SK-N-SH (cell line): ENCODE data around the gene SORCS3. TPM values are rescaled to one million over a fixed set of nuclear protein-coding genes. Genes with fewer than 3 reads are reported as not detected.

Source experiments
- CTCF ChIA-PET: fragments of 300-600, 350-600 bp; formaldehyde crosslinking; extraction: SDS; loops from one replicate; lab custom pipeline; 2021; lab: Yijun Ruan, JAX
- POLR2A ChIA-PET: fragments of 350-600 bp; sonication (Branson Sonifier 250); formaldehyde crosslinking; extraction: SDS; loops from one replicate; lab custom pipeline; 2020; ENCODE audit warnings: antibody characterized with exemption, inconsistent platforms; lab: Yijun Ruan, JAX
- DNase-seq: peaks from one replicate; pipeline ENCODE4 v3.0.0; 2012
- H2AFZ ChIP-seq: fragments of 200-600 bp; sonication (generic); 2 replicates; pipeline ENCODE4 v1.8.1; 2016; ENCODE audit warnings: antibody characterized with exemption, mild to moderate bottlenecking, low read depth
- H3F3A ChIP-seq: fragments of 200-600 bp; sonication (generic); replicated peaks from 2 replicates; pipeline ENCODE3; 2016; ENCODE audit warnings: antibody characterized with exemption, mild to moderate bottlenecking; ENCODE audit not compliant: insufficient read depth
- H3K27ac ChIP-seq, 2 experiments: fragments of 200-500 bp in 1 of 2; fragments of 200-600 bp in 1 of 2; sonication (Bioruptor generic) in 1 of 2; sonication (generic), shearing (Covaris generic) in 1 of 2; 2 replicates each; pipeline versions ENCODE4 v1.5.1 to v1.6.1; 2014 to 2016; ENCODE audit warnings: low read depth in 2 of 2, inconsistent platforms in 1 of 2, low read length in 1 of 2, mild to moderate bottlenecking in 1 of 2, mixed read lengths in 1 of 2
- H3K27me3 ChIP-seq: fragments of 200-600 bp; sonication (generic), shearing (Covaris generic); 2 replicates; pipeline ENCODE4 v1.6.1; 2016; ENCODE audit warnings: mixed run types; ENCODE audit not compliant: insufficient read depth
- H3K36me3 ChIP-seq, 2 experiments: fragments of 200-500 bp in 1 of 2; fragments of 200-600 bp in 1 of 2; sonication (Bioruptor generic) in 1 of 2; sonication (generic) in 1 of 2; replicated peaks in 1 of 2; 2 replicates each; pipeline versions ENCODE3 to v1.5.1; 2014 to 2016; ENCODE audit warnings: low read length in 1 of 2, mild to moderate bottlenecking in 1 of 2; ENCODE audit not compliant: insufficient read depth in 2 of 2, control insufficient read depth in 1 of 2
- H3K4me1 ChIP-seq, 2 experiments: fragments of 200-500 bp in 1 of 2; fragments of 200-600 bp in 1 of 2; sonication (Bioruptor generic) in 1 of 2; sonication (generic), shearing (Covaris generic) in 1 of 2; 2 replicates each; pipeline versions ENCODE4 v1.5.1 to v1.6.1; 2014 to 2016; ENCODE audit warnings: low read depth in 1 of 2, low read length in 1 of 2, mixed run types in 1 of 2; ENCODE audit not compliant: insufficient read depth in 2 of 2, control insufficient read depth in 1 of 2
- H3K4me2 ChIP-seq: fragments of 200-600 bp; sonication (generic), shearing (Covaris generic); 2 replicates; pipeline ENCODE4 v1.6.1; 2017; ENCODE audit warnings: mixed run types
- H3K4me3 ChIP-seq, 2 experiments: fragments of 200-500 bp in 1 of 2; fragments of 200-600 bp in 1 of 2; sonication (Bioruptor generic) in 1 of 2; sonication (generic), shearing (Covaris generic) in 1 of 2; 2 replicates each; pipeline versions ENCODE4 v1.5.1 to v1.8.1; 2014 to 2016; ENCODE audit warnings: low read depth in 2 of 2, inconsistent platforms in 1 of 2, low read length in 1 of 2, mild to moderate bottlenecking in 1 of 2, mixed read lengths in 1 of 2, moderate library complexity in 1 of 2
- H3K79me2 ChIP-seq: fragments of 200-600 bp; sonication (generic); 2 replicates; pipeline ENCODE4 v1.8.1; 2017; ENCODE audit warnings: mild to moderate bottlenecking; ENCODE audit not compliant: insufficient read depth
- H3K9ac ChIP-seq: fragments of 200-600 bp; sonication (generic); 2 replicates; pipeline ENCODE4 v1.6.1; 2017; ENCODE audit warnings: mixed run types
- H3K9me2 ChIP-seq: fragments of 200-600 bp; sonication (generic); 2 replicates; pipeline ENCODE4 v1.6.1; 2017; ENCODE audit warnings: mixed run types
- H3K9me3 ChIP-seq: fragments of 200-600 bp; sonication (generic); 2 replicates; pipeline ENCODE4 v1.6.1; 2017; ENCODE audit warnings: mixed run types, mild to moderate bottlenecking, moderate library complexity
- H4K20me1 ChIP-seq: fragments of 200-600 bp; sonication (generic); 2 replicates; pipeline ENCODE4 v1.6.1; 2017; ENCODE audit warnings: mild to moderate bottlenecking, mixed run types; ENCODE audit not compliant: insufficient read depth
- CHD2 ChIP-seq: fragments of 150-350 bp; IDR thresholded peaks from 2 replicates; pipeline ENCODE4 v1.6.1; 2018; ENCODE audit warnings: low read length; ENCODE audit not compliant: partially characterized antibody
- CTCF ChIP-seq: fragments of 200-600 bp; sonication (generic); IDR thresholded peaks from 2 replicates; pipeline ENCODE4 v1.6.1; 2017; ENCODE audit warnings: antibody characterized with exemption, mild to moderate bottlenecking, moderate library complexity
- EP300 ChIP-seq, 2 experiments: IDR thresholded peaks; 2 replicates each; pipeline versions ENCODE4 v1.4.0 to v1.6.1; 2012; ENCODE audit warnings: borderline replicate concordance in 1 of 2, low read depth in 1 of 2, low read length in 1 of 2
- FOXM1 ChIP-seq: IDR thresholded peaks from 2 replicates; pipeline ENCODE4 v1.4.0; 2012; ENCODE audit warnings: low read depth, mild to moderate bottlenecking
- JUND ChIP-seq: IDR thresholded peaks from 2 replicates; pipeline ENCODE4 v1.4.0; 2012
- MEF2A ChIP-seq: IDR thresholded peaks from 2 replicates; pipeline ENCODE4 v1.4.0; 2012; ENCODE audit warnings: low read depth, borderline replicate concordance
- NRF1 ChIP-seq: IDR thresholded peaks from 2 replicates; pipeline ENCODE4 v1.6.1; 2012; ENCODE audit warnings: low read depth, mild to moderate bottlenecking, low read length
- RAD21 ChIP-seq: IDR thresholded peaks from 2 replicates; pipeline ENCODE4 v1.6.1; 2012; ENCODE audit warnings: mild to moderate bottlenecking, low read length
- REST ChIP-seq: IDR thresholded peaks from 2 replicates; pipeline ENCODE4 v1.6.1; 2012; ENCODE audit warnings: mild to moderate bottlenecking, low read depth, low read length, moderate library complexity
- RFX5 ChIP-seq: IDR thresholded peaks from 2 replicates; pipeline ENCODE4 v1.6.1; 2012; ENCODE audit warnings: mild to moderate bottlenecking, improper control_type of control experiment, low read length
- SMC3 ChIP-seq: IDR thresholded peaks from 2 replicates; pipeline ENCODE4 v1.6.1; 2012; ENCODE audit warnings: low read depth, low read length, improper control_type of control experiment
- TAF1 ChIP-seq: IDR thresholded peaks from 2 replicates; pipeline ENCODE4 v1.6.1; 2012; ENCODE audit warnings: low read depth, mild to moderate bottlenecking, low read length, moderate library complexity, borderline replicate concordance
- TEAD4 ChIP-seq: IDR thresholded peaks from 2 replicates; pipeline ENCODE4 v1.4.0; 2012; ENCODE audit warnings: mild to moderate bottlenecking, borderline replicate concordance; ENCODE audit not compliant: insufficient read depth
- WGBS: methylation state at CpG from one replicate; pipeline ENCODE4 v1.1.6; 2017; ENCODE audit warnings: low lambda C conversion rate; 5-methylcytosine and 5-hydroxymethylcytosine counted together
- polyA plus RNA-seq, 3 experiments: library from polyadenylated mRNA; depleted of rRNA; stranded (reverse); fragments of >200 nt; gene quantifications; 2 replicates each; pipeline ENCODE4 v1.2.3, GENCODE V29; 2012

Gene SORCS3
- polyA plus RNA-seq, 1 of the 3 experiments (the other 2 are of a cell fraction): not detected

DNA sequence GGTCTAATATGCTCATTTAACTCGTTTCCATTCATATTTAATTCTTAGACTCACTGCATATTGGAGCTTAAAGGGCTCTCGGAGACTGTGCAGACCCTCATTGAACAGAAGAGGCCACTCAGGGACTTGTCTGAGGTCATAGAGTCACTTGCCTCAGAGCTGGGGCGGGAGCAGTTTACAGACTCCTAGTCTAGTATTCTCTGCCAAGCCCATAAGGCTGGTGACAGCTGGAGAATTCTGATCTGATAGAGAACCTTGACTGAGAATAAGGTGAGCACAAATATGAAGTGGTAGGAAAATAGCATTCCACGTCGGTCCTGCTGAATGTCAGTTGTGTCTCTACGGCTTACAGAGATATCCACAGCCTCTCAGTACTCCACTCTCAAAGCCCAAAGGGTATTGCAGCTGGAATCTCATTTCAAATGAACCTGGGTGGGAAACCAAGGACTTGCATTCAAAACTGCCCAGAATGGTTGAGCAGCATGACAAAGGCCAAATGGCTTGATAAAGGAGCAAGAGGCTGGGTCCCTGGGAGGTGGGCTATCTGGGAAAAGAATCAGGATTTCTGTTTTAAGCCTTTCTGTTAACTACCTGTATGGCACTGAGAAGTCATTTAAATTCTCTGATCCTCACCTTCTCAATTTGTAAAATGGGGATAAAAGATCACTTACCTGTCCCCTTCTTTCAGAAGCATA is 283.2 kb downstream of the SORCS3 start:
- H2AFZ ChIP-seq: no peak overlapping the region
- no peak overlapping the region for H3K27ac ChIP-seq
- no peaks in the 10 kb centered on the region for H3K79me2 ChIP-seq
- no peaks in the 10 kb centered on the region for H3K36me3 ChIP-seq
- 13% methylated on average over 6 of the region's 6 CpGs for WGBS
- no peaks in the 10 kb centered on the region for H3K9me2 ChIP-seq
- H3K4me2 ChIP-seq: no peak overlapping the region
- H4K20me1 ChIP-seq: no peaks in the 10 kb centered on the region
- H3K4me1 ChIP-seq: no peaks in the 10 kb centered on the region
- ChIA-PET CTCF (interaction anchor here (0.7 to 4.0 kb wide), 35 partner anchors 9 to 517 kb away, joined by 3 to 39 read pairs (median 4); partner anchors contain the start of gene SORCS3), POLR2A (no interaction called here)
- H3K27me3 ChIP-seq: no peaks in the 10 kb centered on the region
- no peak for DNase-seq
- TF ChIP-seq EP300 (IDR thresholded peaks at IDR 0.05; ENCODE audit: borderline replicate concordance in 1 of 2, low read depth in 1 of 2, low read length in 1 of 2): no peak
- no peaks in the 10 kb centered on the region for H3F3A ChIP-seq
- H3K4me3 ChIP-seq: no peak overlapping the region
- H3K9ac ChIP-seq: no peak overlapping the region
- H3K9me3 ChIP-seq: 0 out of 2 replicates have a peak, but pooled peaks cover 3% of the 10 kb centered on the region

GRCh38 chr10:104925232-104925851 is 284.3 kb downstream of the SORCS3 start:
- Histone ChIP-seq H3K79me2 (no peaks in the 10 kb centered on the region), H4K20me1 (no peaks in the 10 kb centered on the region), H3F3A (no peaks in the 10 kb centered on the region), H3K9me3 (0 out of 2 replicates have a peak, but pooled peaks cover 2% of the 10 kb centered on the region), H3K36me3 (no peaks in the 10 kb centered on the region), H3K27ac (no peak overlapping the region), H3K4me2 (no peak overlapping the region), H3K27me3 (no peaks in the 10 kb centered on the region), H3K4me1 (no peaks in the 10 kb centered on the region), H3K9ac (no peak overlapping the region), H3K9me2 (no peaks in the 10 kb centered on the region), H2AFZ (no peak overlapping the region), H3K4me3 (peak overlapping the region in 1 of 2 experiments; percentile 43; a peak in 1 of 4 replicates)
- ChIA-PET CTCF (interaction anchor here (0.7 to 4.0 kb wide), 40 partner anchors 8 to 518 kb away, joined by 3 to 39 read pairs (median 4); partner anchors contain the start of gene SORCS3), POLR2A (no interaction called here)
- TF ChIP-seq JUND: no peak
- TF ChIP-seq CTCF: peak; percentile 42
- TF ChIP-seq RAD21: peak; percentile 73
- TF ChIP-seq SMC3: peak; percentile 65; the same call in 1 of the 2 replicates
- 9% methylated on average over 3 of the region's 3 CpGs for WGBS
- DNase-seq: peak; percentile 47

- H3K36me3 ChIP-seq: no peaks in the 10 kb centered on the region
- CTCF ChIA-PET: no interaction called here
Measured at GRCh38 chr10:104928734-104929133, 287.6 kb downstream of the SORCS3 start.

More at GRCh38 chr10:104928734-104929133, 287.6 kb downstream of the SORCS3 start:
- Histone ChIP-seq H3K27ac (no peak overlapping the region), H3K4me1 (no peaks in the 10 kb centered on the region), H3F3A (no peaks in the 10 kb centered on the region), H3K4me3 (no peak overlapping the region), H3K79me2 (no peaks in the 10 kb centered on the region), H2AFZ (no peak overlapping the region), H3K9me2 (no peaks in the 10 kb centered on the region), H3K27me3 (no peaks in the 10 kb centered on the region), H3K9me3 (no peaks in the 10 kb centered on the region), H3K4me2 (no peak overlapping the region), H3K9ac (no peak overlapping the region), H4K20me1 (no peaks in the 10 kb centered on the region)
- TF ChIP-seq SMC3 (no peak), TAF1 (no peak), RFX5 (no peak), NRF1 (no peak), CHD2 (no peak), TEAD4 (no peak), MEF2A (no peak), FOXM1 (no peak), REST (no peak)
- POLR2A ChIA-PET: no interaction called here
- DNase-seq: no peak
- 9% methylated on average over 2 of the region's 2 CpGs for WGBS
